Brain microvascular endothelial cell (primary cell): ENCODE results near the gene TMEM91.
"Not testable (repeated sequence)": the region's sequence is repeated elsewhere in the genome, so short reads cannot be mapped to it uniquely, and the experiment has no call there.

Source experiments
- DNase-seq: peaks from one replicate; pipeline ENCODE4 v3.0.0-alpha.2; 2020
- H3K27ac ChIP-seq: fragments of 250-450 bp; sonication (Bioruptor Pico); 2 replicates; pipeline ENCODE4 v1.5.1; 2020; ENCODE audit warnings: mild to moderate bottlenecking, moderate library complexity
- H3K27me3 ChIP-seq: fragments of 250-450 bp; sonication (Bioruptor Pico); replicated peaks from 2 replicates; pipeline ENCODE4 v1.5.1; 2020; ENCODE audit warnings: mild to moderate bottlenecking
- H3K36me3 ChIP-seq: fragments of 250-450 bp; sonication (Bioruptor Pico); replicated peaks from 2 replicates; pipeline ENCODE4 v1.5.1; 2020; ENCODE audit warnings: mild to moderate bottlenecking
- H3K4me3 ChIP-seq: 2 replicates; pipeline ENCODE4 v1.5.1; 2011; ENCODE audit warnings: low read depth, mild to moderate bottlenecking, control low read depth, low read length, moderate library complexity
- CTCF ChIP-seq: IDR thresholded peaks from 2 replicates; pipeline ENCODE4 v1.5.1; 2011; ENCODE audit warnings: low read depth, mild to moderate bottlenecking, moderate library complexity, low read length, control low read depth, inconsistent platforms; ENCODE audit errors: missing control alignments
- in situ Hi-C: cut with HindIII; loops from 2 replicates; pipeline ENCODE4 v1.10.0; 2017; ENCODE audit warnings: low sequenced_read_pairs, low pct_ligation_motif_present

TMEM91 gene

GRCh38 chr19:41401483-41401882 is 25.1 kb downstream of the TMEM91 start:
- H3K4me3 ChIP-seq: no peak overlapping the region
- no peaks in the 10 kb centered on the region for H3K36me3 ChIP-seq
- no peaks in the 10 kb centered on the region for H3K27me3 ChIP-seq
- no peak overlapping the region for H3K27ac ChIP-seq
- DNase-seq: no peak
- in situ Hi-C loops: no loop called here
- no peak for TF ChIP-seq CTCF

GRCh38 chr19:41402010-41402409 is 25.7 kb downstream of the TMEM91 start:
- no peak for TF ChIP-seq CTCF
- Histone ChIP-seq H3K36me3 (no peaks in the 10 kb centered on the region), H3K27me3 (no peaks in the 10 kb centered on the region), H3K4me3 (no peak overlapping the region), H3K27ac (no peak overlapping the region)
- in situ Hi-C loops: no loop called here
- no peak for DNase-seq

GRCh38 chr19:41403181-41403970 is 27.0 kb downstream of the TMEM91 start:
- Histone ChIP-seq H3K27me3 (no peaks in the 10 kb centered on the region), H3K36me3 (no peaks in the 10 kb centered on the region), H3K27ac (no peak overlapping the region), H3K4me3 (no peak overlapping the region)
- no peak for DNase-seq
- in situ Hi-C loops: no loop called here
- TF ChIP-seq CTCF: no peak

- in situ Hi-C loops: no loop called here
- no peak overlapping the region for H3K4me3 ChIP-seq
- H3K36me3 ChIP-seq: no peaks in the 10 kb centered on the region
- H3K27ac ChIP-seq: no peak overlapping the region
- no peaks in the 10 kb centered on the region for H3K27me3 ChIP-seq
- TF ChIP-seq CTCF: no peak
- DNase-seq: no peak
Observed at GRCh38 chr19:41405776-41406175, 29.4 kb downstream of the TMEM91 start.

- Histone ChIP-seq H3K27me3 (no peaks in the 10 kb centered on the region), H3K27ac (no peak overlapping the region), H3K36me3 (no peaks in the 10 kb centered on the region), H3K4me3 (no peak overlapping the region)
- in situ Hi-C loops: no loop called here
- no peak for DNase-seq
- TF ChIP-seq CTCF: no peak
Observed at GRCh38 chr19:41407271-41407670, 30.9 kb downstream of the TMEM91 start.

GRCh38 chr19:41408256-41408655 is 31.9 kb downstream of the TMEM91 start:
- Histone ChIP-seq H3K36me3 (no peaks in the 10 kb centered on the region), H3K27ac (no peak overlapping the region), H3K27me3 (no peaks in the 10 kb centered on the region), H3K4me3 (no peak overlapping the region)
- no peak for TF ChIP-seq CTCF
- in situ Hi-C loops: no loop called here
- no peak for DNase-seq

- DNase-seq, in situ Hi-C loops, H3K4me3 ChIP-seq, H3K27me3 ChIP-seq, H3K36me3 ChIP-seq, H3K27ac ChIP-seq: not testable (repeated sequence)
Observed at GRCh38 chr19:41408846-41409245, 32.5 kb downstream of the TMEM91 start.
